ENCODE data around the gene CLCN7.

The CLCN7 gene

GRCh38 chr16:1458977-1459341, 15.9 kb downstream of the CLCN7 start:
- DNase-seq, result no peak

- no peak for DNase-seq
Observed at GRCh38 chr16:1458336-1458976, 16.4 kb downstream of the CLCN7 start.

- DNase-seq, result no peak
Observed at GRCh38 chr16:1457489-1458245, 17.2 kb downstream of the CLCN7 start.

GRCh38 chr16:1456951-1457350, 17.9 kb downstream of the CLCN7 start:
- DNase-seq, result no peak

- DNase-seq, result no peak
Observed at GRCh38 chr16:1455190-1456171, 19.3 kb downstream of the CLCN7 start.

- DNase-seq, result no peak
Observed at GRCh38 chr16:1454561-1454960, 20.3 kb downstream of the CLCN7 start.

GRCh38 chr16:1453316-1453715, 21.5 kb downstream of the CLCN7 start:
- DNase-seq, result no peak

- no peak for DNase-seq
Observed at GRCh38 chr16:1452530-1452929, 22.3 kb downstream of the CLCN7 start.

- DNase-seq, result no peak
Observed at GRCh38 chr16:1451702-1452392, 23.0 kb downstream of the CLCN7 start.

- DNase-seq, result no peak
Observed at GRCh38 chr16:1450841-1451240, 24.0 kb downstream of the CLCN7 start.

GRCh38 chr16:1450218-1450617, 24.6 kb downstream of the CLCN7 start:
- DNase-seq, result no peak

- DNase-seq, result no peak
Observed at GRCh38 chr16:1449201-1449788, 25.5 kb downstream of the CLCN7 start.

- DNase-seq, result no peak
Observed at GRCh38 chr16:1448536-1449116, 26.2 kb downstream of the CLCN7 start.

- DNase-seq, result no peak
Observed at GRCh38 chr16:1447965-1448364, 26.9 kb downstream of the CLCN7 start.

GRCh38 chr16:1446296-1447080, 28.3 kb downstream of the CLCN7 start:
- no peak for DNase-seq

GRCh38 chr16:1445518-1446203, 29.2 kb downstream of the CLCN7 start:
- no peak for DNase-seq

- DNase-seq, result no peak
Observed at GRCh38 chr16:1444730-1445517, 29.9 kb downstream of the CLCN7 start.

GRCh38 chr16:1443980-1444729, 30.7 kb downstream of the CLCN7 start, which contains the start of gene CCDC154:
Gene CCDC154, minus strand, starts transcription at chr16:1444556. Its CDS starts 234 bp downstream, at chr16:1444322.
- no peak for DNase-seq
